Transverse colon (tissue), 4 donors: ENCODE data around the gene PLCL1. TPM values are rescaled to one million over a fixed set of nuclear protein-coding genes. Genes with fewer than 3 reads are reported as not detected.

Experiments
- DNase-seq: peaks from one replicate; pipeline ENCODE4 v3.0.0-alpha.2; 2019
- H3K27ac ChIP-seq, 4 donors: fragments of 200-600 bp; sonication (generic); 2 replicates each; pipeline ENCODE4 v1.5.1; 2016 to 2018; ENCODE audit warnings: inconsistent platforms in 4 of 4
- H3K27me3 ChIP-seq: fragments of 200-600 bp; sonication (generic); 2 replicates; pipeline ENCODE4 v1.5.1; 2017; ENCODE audit warnings: inconsistent platforms
- H3K36me3 ChIP-seq, 4 donors: fragments of 200-600 bp; sonication (generic); 2 replicates each; pipeline ENCODE4 v1.5.1; 2017 to 2019; ENCODE audit warnings: inconsistent platforms in 4 of 4
- H3K4me1 ChIP-seq, 4 donors: fragments of 200-600 bp; sonication (generic); 2 replicates each; pipeline ENCODE4 v1.5.1; 2017 to 2020; ENCODE audit warnings: inconsistent platforms in 4 of 4
- H3K4me3 ChIP-seq, 4 donors: fragments of 200-600 bp; sonication (generic); 1 replicate in 1 of 4; 2 replicates in 3 of 4; pipeline versions ENCODE4 v1.5.1 to v1.6.1; 2017 to 2019; ENCODE audit warnings: inconsistent platforms in 4 of 4
- H3K9me3 ChIP-seq, 2 donors: fragments of 200-600 bp; sonication (generic); 2 replicates each; pipeline ENCODE4 v1.5.1; 2017 to 2019; ENCODE audit warnings: inconsistent platforms in 2 of 2
- CTCF ChIP-seq, 5 experiments: fragments of 200-600 bp in 3 of 5; fragments of 450-650 bp in 2 of 5; sonication (generic) in 3 of 5; IDR thresholded peaks; 1 replicate in 2 of 5; 2 replicates in 3 of 5; pipeline ENCODE4 v1.5.1; 2016 to 2017; ENCODE audit warnings: antibody characterized with exemption in 5 of 5, inconsistent platforms in 3 of 5, mild to moderate bottlenecking in 2 of 5, moderate library complexity in 1 of 5
- EP300 ChIP-seq: sonication (generic); formaldehyde crosslinking; IDR thresholded peaks from one replicate; pipeline ENCODE4 v1.6.1; 2017; ENCODE audit warnings: antibody characterized with exemption, low read depth
- POLR2A ChIP-seq: fragments of 450-650 bp; IDR thresholded peaks from one replicate; pipeline ENCODE4 v1.6.1; 2016; ENCODE audit warnings: antibody characterized with exemption, mild to moderate bottlenecking, moderate library complexity
- POLR2AphosphoS5 ChIP-seq, 3 donors: sonication (generic); formaldehyde crosslinking; IDR thresholded peaks; one replicate each; pipeline ENCODE4 v1.6.1; 2016; ENCODE audit warnings: antibody characterized with exemption in 3 of 3
- WGBS, 2 donors: methylation state at CpG; one replicate each; pipeline ENCODE4 v1.1.5; 2018; ENCODE audit warnings: low coverage in 1 of 2; 5-methylcytosine and 5-hydroxymethylcytosine counted together
- in situ Hi-C, 4 donors: fragments of 200-750 bp; cut with MboI; loops; one replicate each; pipeline versions ENCODE4 v1.15.0 to v1.15.1; 2017; ENCODE audit warnings: low sequenced_read_pairs in 3 of 4, low pct_ligation_motif_present in 1 of 4, low pct_unique_long_range_greater_than_20kb in 1 of 4
- intact Hi-C: fragments of 100-400 bp; cut with DNase I; formaldehyde crosslinking; loops from one replicate; pipeline ENCODE4 v1.15.1; 2023; ENCODE audit warnings: low total_unique reads
- total RNA-seq, 4 donors: library from RNA; depleted of rRNA; stranded (reverse); fragments of >200 nt; gene quantifications; one replicate each; pipeline ENCODE4 v1.1.0, GENCODE V29; 2016

The PLCL1 gene
- total RNA-seq, 4 donors from 2014 or later = 0.20 to 7.1 (median 5.3) TPM

GRCh38 chr2:198164843-198165242, 360.4 kb downstream of the PLCL1 start:
- H3K4me3 ChIP-seq = no peak overlapping the region
- no peaks in the 10 kb centered on the region for H3K36me3 ChIP-seq
- H3K27me3 ChIP-seq = no peaks in the 10 kb centered on the region
- intact Hi-C loops = no loop called here
- no peaks in the 10 kb centered on the region for H3K4me1 ChIP-seq
- DNase-seq = no peak
- no peak for TF ChIP-seq CTCF (IDR thresholded peaks at IDR 0.05)
- TF ChIP-seq POLR2AphosphoS5 (IDR thresholded peaks at IDR 0.05) = no peak
- TF ChIP-seq EP300 = no peak
- TF ChIP-seq POLR2A = no peak
- H3K27ac ChIP-seq = no peak overlapping the region
- in situ Hi-C loops = no loop called here
- WGBS, 2 donors = 87% methylated on average over 6 of the region's 6 CpGs; no CpG with 5 or more reads in 1 of the 2 donors
- no peaks in the 10 kb centered on the region for H3K9me3 ChIP-seq

GRCh38 chr2:198165289-198165688, 360.9 kb downstream of the PLCL1 start:
- Histone ChIP-seq H3K36me3 (no peaks in the 10 kb centered on the region), H3K4me1 (no peaks in the 10 kb centered on the region), H3K27ac (no peak overlapping the region), H3K27me3 (no peaks in the 10 kb centered on the region), H3K9me3 (no peaks in the 10 kb centered on the region), H3K4me3 (no peak overlapping the region)
- in situ Hi-C loops (no loop called here), intact Hi-C loops (no loop called here)
- WGBS, 2 donors = 82 to 83% methylated on average over 1 to 4 of the region's 4 CpGs
- DNase-seq = no peak
- TF ChIP-seq POLR2A (no peak), EP300 (no peak), POLR2AphosphoS5 (IDR thresholded peaks at IDR 0.05) (no peak), CTCF (IDR thresholded peaks at IDR 0.05) (no peak)

GRCh38 chr2:198167346-198167745, 363.0 kb downstream of the PLCL1 start:
- intact Hi-C loops = no loop called here
- in situ Hi-C loops = no loop called here
- Histone ChIP-seq H3K27me3 (no peaks in the 10 kb centered on the region), H3K9me3 (no peaks in the 10 kb centered on the region), H3K4me3 (no peak overlapping the region), H3K4me1 (no peaks in the 10 kb centered on the region), H3K27ac (no peak overlapping the region), H3K36me3 (no peaks in the 10 kb centered on the region)
- no peak for TF ChIP-seq EP300
- DNase-seq = no peak
- WGBS, 2 donors = 87 to 100% methylated on average over 2 of the region's 2 CpGs

- no peak for TF ChIP-seq CTCF (IDR thresholded peaks at IDR 0.05)
- no peak for TF ChIP-seq POLR2A
- no peak for TF ChIP-seq EP300
- TF ChIP-seq POLR2AphosphoS5 (IDR thresholded peaks at IDR 0.05) = no peak
- intact Hi-C loops (no loop called here), in situ Hi-C loops (no loop called here)
- no peaks in the 10 kb centered on the region for H3K36me3 ChIP-seq
- DNase-seq = no peak
- H3K4me3 ChIP-seq = no peak overlapping the region
- no peak overlapping the region for H3K27ac ChIP-seq
- H3K27me3 ChIP-seq = no peaks in the 10 kb centered on the region
- no peaks in the 10 kb centered on the region for H3K4me1 ChIP-seq
- 67 to 84% methylated on average over 1 of the region's 1 CpG for WGBS, 2 donors
- H3K9me3 ChIP-seq = no peaks in the 10 kb centered on the region
Measured at GRCh38 chr2:198168651-198169050, 364.3 kb downstream of the PLCL1 start.

GRCh38 chr2:198173242-198173641, 368.8 kb downstream of the PLCL1 start:
- DNase-seq = no peak
- H3K9me3 ChIP-seq = peaks cover 0 to 4% of the 10 kb centered on the region in 2 donors
- H3K27me3 ChIP-seq = no peaks in the 10 kb centered on the region
- intact Hi-C loops (no loop called here), in situ Hi-C loops (no loop called here)
- H3K27ac ChIP-seq = no peak overlapping the region
- no peak overlapping the region for H3K4me3 ChIP-seq
- 47 to 56% methylated on average over 6 of the region's 6 CpGs for WGBS, 2 donors
- no peaks in the 10 kb centered on the region for H3K36me3 ChIP-seq
- H3K4me1 ChIP-seq = no peaks in the 10 kb centered on the region
- TF ChIP-seq POLR2AphosphoS5 (IDR thresholded peaks at IDR 0.05) (peak in 2 of 3 donors; percentile 14 to 31), POLR2A (no peak)
